ENCODE data around the gene TRABD.

- no peak for TF ChIP-seq POLR2A (IDR thresholded peaks at IDR 0.05)
- TF ChIP-seq, protein P1, sequence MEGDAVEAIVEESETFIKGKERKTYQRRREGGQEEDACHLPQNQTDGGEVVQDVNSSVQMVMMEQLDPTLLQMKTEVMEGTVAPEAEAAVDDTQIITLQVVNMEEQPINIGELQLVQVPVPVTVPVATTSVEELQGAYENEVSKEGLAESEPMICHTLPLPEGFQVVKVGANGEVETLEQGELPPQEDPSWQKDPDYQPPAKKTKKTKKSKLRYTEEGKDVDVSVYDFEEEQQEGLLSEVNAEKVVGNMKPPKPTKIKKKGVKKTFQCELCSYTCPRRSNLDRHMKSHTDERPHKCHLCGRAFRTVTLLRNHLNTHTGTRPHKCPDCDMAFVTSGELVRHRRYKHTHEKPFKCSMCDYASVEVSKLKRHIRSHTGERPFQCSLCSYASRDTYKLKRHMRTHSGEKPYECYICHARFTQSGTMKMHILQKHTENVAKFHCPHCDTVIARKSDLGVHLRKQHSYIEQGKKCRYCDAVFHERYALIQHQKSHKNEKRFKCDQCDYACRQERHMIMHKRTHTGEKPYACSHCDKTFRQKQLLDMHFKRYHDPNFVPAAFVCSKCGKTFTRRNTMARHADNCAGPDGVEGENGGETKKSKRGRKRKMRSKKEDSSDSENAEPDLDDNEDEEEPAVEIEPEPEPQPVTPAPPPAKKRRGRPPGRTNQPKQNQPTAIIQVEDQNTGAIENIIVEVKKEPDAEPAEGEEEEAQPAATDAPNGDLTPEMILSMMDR (IDR thresholded peaks at IDR 0.05) = no peak
Measured at GRCh38 chr22:50233223-50233622, 47.5 kb downstream of the TRABD start.

All from sigmoid colon (tissue), 3 donors.